Stimulated activated CD4-positive, alpha-beta T cell treated with anti-CD3 and anti-CD28 coated beads, Interleukin-12 subunit alpha, Interleukin-12 subunit beta, amount 100 ng/mL, for 48 hours (primary cell): ENCODE data around the gene TMEM106A.
"Not testable (repeated sequence)": the region's sequence is repeated elsewhere in the genome, so short reads cannot be mapped to it uniquely, and the experiment has no call there.

Source experiments
- DNase-seq, 3 donors: peaks; one replicate each; pipeline ENCODE4 v3.0.0-alpha.2; 2020; ENCODE audit warnings: low read depth in 2 of 3, low spot score in 1 of 3

Gene TMEM106A

DNA sequence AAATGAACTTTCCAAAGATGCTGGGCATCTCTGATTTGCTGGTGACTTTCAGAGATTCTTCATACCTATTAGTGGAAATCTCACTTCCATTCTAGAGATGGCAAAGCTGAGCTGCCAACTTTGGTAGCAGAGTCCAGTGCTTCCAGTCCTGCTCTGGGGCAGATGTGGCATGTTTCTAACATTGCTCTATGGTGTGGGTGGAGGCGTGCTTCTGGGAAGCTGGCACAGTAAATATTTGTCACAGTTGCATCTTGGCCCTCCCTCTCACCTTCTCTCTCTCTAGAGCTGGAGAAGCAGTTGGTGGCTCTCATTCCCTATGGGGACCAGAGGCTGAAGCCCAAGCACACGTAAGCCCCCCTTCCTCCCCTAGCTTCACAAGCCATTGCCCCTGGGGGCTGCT lies 1.9 kb downstream of the TMEM106A start:
- no peak for DNase-seq

DNA sequence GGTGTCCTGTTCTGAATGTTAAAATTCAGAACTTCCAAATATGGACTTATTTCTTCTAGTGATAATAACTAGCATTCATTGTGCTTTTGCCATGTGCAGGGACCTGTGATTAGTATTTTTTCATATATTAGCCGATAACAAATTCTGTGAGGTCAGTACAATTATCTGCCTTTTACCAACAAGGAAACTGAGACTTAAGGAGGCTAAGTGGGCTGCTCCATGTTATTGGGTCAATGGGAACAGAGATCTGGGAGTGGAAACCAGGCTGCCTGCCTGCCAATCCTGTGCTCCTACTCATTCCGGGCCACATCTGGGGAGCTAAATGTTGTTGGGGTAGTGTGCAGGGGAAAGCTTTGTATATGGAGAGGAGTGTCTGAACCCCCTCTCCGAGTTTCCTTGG lies 3.7 kb downstream of the TMEM106A start:
- DNase-seq = no peak

DNA sequence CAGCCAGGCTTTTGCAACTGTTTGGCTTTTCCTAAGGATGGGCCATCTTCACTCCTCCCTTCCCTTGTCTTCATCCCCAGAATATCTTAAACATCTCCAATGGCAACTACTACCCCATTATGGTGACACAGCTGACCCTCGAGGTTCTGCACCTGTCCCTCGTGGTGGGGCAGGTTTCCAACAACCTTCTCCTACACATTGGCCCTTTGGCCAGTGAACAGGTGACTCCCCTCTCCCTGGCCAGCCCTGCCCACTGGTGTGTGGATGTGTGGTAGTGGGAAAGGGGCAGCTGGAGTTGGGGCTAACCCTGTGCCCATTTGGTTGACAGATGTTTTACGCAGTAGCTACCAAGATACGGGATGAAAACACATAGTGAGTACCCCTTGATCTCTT lies 4.7 kb downstream of the TMEM106A start:
- DNase-seq = no peak

DNA sequence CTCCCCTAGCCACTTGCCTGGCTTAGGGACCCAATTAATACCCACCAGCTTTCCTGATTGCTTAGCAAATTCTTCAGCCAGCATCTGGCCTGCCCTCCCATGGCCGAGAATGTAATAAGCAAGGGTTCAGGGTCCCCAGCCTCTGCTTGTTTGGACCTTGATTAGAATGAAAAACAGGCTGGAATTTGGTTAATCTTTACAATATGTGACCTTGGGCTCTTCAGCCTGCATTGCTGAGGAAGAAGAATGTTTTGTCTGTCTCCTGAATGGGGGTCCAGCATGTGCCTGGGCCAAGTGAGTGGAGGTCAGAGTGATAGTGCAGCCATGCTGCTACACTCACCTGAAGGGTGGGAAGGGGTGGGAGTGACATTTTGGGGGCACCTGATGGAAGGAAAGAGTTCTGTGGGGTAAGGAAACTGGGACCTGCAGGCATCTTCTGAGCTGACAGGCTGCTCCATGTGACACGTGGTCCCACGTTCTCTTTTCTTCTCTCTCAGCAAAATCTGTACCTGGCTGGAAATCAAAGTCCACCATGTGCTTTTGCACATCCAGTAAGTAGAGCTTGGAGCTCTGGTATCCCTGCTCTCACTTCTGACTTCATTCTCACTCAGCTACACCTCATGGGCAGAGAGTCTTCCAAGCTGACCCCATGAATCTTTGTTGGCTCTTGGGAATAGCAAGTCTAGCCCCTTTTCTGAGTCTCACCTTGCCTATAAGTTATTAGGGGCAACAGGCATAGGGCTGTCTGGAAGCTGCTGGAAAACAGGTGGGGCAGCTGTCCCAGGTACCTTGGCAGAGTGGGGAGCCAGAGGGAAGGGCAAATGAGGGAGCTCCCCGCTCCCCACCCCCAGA lies 5.3 kb downstream of the TMEM106A start:
- DNase-seq = no peak

DNA sequence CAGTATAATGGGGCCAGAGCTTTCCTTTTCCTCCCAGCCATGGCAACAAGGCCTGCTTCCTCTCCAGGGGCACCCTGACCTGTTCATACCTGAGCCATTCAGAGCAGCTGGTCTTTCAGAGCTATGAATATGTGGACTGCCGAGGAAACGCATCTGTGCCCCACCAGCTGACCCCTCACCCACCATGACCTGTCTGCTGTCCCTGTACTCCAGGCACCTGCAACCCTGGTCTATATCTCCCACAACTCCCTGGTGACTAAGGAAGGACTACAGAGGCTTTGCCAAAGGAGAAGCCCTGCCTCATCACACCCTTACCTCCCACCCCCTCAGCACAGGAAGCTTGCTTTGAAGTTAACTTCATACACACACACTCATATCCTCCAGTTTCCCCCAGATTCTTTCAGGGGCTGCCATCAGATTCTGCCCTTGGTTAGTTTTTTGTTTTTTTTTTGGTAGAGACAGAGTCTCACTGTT lies 6.0 kb downstream of the TMEM106A start:
- no peak for DNase-seq

DNA sequence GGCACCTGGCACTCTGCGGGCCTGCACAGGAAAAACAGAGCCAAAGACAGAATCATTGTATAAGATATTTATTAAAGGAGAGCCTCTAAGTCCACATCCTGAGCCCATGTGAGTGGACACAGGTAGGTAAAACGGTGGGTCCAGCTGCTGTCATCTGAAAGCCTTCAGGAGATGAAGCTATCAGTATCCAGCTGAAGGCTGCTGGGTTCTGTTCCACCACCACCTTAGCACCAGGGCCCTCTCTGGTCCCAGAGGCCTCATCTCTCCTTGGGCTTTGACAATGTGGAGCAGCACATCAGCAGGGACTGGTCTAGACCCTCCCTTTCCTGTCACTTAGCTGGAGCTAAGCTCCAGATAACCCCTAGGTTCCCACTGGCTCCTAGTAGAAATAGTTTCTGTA lies 7.3 kb downstream of the TMEM106A start:
- no peak for DNase-seq

DNA sequence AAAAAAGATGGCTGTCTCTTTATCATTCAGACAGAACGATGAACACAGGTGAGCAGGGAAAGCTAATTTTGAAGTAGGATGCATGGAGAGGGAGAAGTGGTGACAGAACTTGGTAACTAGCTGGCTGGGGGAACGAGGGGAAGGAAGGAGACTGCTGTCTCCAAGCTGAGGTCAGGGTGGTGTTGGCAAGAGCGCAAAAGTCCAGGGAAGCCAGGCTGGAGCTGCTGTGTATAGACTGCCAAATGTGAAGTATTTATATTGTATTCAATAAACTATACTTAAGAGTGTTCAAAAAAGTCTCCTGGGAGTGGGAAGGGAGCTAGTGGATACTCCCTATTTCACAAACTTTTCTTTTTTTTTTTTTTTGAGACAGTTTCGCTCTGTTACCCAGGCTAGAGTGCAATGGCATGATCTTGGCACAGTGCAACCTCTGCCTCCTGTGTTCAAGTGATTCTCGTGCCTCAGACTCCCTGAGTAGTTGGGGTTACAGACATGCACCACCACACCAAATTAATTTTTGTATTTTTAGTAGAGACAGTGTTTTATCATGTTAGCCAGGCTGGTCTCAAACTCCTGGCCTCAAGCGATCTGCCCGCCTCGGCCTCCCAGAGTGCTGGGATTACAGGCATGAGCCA lies 8.2 kb downstream of the TMEM106A start:
- DNase-seq = no peak

DNA sequence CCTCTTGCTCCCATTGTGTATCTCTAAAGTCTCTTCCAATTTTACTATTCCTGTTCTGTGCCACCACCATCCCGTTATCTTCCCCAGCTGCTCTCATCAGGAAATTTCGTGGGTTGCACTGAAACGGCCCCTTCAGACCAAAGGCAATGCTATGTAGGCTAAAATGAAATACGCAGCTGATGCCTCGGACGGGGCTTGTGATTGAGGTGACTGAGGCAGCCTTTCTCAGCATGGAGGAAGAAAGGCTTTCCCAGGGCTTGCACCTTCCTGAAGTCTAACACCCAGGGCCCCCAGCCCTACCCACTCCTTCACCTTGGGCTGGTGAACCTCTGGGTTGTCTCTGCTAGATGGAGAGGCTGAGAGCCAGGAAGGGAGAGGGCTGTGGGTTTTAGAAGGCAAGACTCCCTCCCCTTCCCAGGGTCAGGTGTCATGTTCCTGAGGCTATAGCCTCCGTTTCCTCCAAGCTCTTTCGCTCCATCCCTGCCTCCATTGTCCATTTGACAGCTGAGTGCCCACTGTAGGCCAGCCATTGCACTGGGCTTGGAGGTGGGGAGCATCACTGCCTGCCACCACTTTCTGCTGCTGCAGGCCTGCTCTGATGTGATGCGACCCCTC lies 8.9 kb downstream of the TMEM106A start:
- no peak for DNase-seq

DNA sequence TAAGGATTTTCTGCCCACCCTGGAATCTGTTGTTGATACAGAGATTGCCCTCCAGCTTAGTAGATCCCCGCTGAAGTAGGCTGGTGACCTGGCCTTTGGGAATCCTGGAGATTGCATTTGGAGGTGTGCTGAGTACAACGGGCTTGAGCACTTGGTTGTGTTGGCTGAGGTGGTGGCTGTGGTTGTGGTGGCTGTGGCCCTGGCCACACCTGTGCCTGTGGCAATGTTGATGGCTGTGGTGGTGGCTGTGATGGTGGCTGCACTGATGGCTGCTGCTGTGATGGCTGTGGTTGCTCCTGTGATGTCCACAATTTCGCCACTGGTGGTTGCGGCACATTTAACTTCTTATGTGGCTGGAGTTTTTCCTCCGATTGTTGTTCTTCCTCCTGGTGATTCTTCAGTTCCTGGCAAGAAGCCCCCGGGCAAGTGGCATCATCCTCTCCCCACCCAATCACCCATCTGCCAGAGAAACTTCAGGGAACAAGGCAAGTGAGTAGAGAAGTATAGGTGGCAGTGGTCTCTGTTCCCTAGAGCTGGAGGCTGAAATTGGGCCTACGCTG lies 12.6 kb downstream of the TMEM106A start:
- no peak for DNase-seq

DNA sequence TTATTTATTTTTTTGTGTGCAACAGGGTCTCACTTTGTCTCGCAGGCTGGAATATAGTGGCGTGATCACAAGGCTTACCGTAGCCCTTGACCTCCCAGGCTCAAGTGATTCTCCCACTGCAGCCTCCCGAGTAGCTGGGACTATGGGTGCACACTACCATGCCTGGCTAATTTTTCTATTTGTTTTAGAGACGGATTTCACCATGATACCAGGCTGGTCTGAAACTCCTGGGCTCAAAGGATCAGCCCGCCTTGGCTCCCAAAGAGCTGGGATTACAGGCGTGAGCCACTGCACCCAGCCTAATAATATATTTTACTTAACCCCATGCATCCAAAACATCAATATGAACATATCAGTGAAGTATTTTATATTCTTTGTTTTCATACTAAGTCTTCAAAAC lies 14.7 kb downstream of the TMEM106A start:
- DNase-seq = no peak

DNA sequence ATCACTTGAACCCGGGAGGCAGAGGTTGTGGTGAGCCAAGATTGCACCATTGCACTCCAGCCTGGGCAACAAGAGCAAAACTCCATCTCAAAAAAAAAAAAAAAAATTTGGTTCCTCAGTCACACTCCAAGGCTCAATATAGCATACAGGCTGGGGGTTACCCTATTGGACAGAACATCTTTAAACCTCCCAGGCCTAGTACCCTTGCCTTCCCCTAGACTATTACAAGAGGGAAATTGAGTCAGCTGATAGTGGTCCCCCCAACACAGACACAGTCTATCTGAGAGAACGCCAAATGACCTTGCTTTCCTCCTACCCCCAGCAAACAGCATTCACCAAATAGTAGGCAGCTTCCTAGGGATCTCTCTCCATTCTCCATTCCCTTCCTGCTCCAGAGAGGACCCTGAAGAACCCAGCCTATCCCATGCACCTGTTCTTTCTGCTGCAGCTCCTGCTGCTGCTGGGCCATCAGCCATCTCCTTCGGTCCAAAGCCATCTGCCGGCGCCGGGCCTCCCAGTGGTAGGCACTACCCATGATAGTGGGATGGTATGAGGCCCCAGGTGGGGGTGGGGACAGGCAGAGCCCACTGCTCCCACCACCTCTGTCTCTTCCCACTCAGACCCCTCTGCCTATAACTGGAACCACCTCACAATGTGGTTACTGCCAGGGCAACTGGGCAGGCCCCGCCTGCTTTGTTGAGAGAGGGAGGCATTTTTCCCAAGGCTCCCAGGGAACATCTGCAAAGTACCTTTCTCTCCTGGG lies 16.5 kb downstream of the TMEM106A start, which contains the start of gene CCDC200:
Gene CCDC200 (minus strand): TSS at position 604 of the 763 bp plus-strand sequence. CDS start 69 bp downstream, at position 535.
- DNase-seq = not testable (repeated sequence)

DNA sequence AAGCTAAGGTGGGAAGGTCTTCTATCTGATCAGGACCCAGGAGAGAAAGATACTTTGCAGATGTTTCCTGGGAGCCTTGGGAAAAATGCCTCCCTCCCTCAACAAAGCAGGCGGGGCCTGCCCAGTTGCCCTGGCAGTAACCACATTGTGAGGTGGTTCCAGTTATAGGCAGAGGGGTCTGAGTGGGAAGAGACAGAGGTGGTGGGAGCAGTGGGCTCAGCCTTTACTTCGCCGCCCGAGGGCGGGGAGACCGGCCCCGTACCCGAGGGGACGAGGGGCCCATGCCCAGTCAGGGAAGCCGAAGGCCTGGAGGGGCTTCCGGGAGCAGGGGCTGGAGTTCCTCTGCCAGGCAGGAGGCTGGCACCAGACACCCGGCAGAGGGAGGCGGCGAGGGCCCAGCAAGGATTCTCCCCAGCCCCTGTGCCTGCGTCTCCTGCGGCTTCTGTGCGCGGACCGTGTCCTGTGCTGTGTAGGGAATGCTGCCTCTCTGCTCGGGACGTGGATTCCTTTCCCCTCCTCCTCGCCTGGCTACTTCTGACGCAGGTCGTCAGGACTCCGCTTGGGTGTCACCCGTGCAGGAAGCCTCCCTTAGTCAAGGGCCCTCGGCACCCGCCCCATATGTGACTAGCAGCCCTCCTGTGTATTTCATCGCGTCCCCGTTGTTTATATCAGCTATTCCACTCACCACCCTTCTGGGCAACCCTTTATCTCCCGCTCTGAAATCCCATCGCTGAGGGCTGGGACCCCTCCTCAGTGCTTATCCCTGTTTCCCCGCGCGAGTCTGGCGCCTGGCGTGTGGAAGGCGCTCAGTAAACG lies 19.7 kb downstream of the TMEM106A start:
- DNase-seq = not testable (repeated sequence)

DNA sequence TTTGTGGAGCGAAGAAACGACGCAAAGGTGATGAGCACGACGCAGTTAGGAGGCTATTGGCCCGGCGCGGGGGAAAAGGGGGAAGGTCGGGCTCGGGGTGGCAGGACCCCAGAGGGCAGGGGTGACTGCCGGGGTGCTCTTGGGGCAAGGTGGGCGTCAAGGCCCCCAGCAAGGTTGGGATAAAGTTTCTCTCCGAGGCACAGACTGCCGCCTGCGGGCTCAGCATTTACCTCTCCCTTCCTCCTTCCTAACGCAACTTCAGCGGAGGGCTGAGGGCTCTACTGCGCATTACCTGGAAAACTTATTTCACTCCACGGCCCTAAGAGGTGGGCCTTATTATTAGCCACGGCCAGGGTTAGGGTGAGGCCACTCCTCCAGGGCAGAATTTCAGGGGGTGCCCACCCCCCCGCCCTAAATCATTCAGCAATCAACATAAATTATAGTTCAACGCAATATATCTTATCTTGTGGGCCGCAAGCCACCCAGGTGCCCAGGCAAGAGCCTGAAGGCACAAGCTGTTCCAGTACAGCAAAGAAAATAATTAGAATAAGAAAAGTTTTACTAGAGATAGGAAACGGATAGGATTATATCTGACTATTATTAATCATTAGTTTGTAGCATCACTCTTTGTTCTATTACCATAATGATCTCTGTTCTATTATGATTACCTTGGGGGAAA lies 20.5 kb downstream of the TMEM106A start:
- not testable (repeated sequence) for DNase-seq

DNA sequence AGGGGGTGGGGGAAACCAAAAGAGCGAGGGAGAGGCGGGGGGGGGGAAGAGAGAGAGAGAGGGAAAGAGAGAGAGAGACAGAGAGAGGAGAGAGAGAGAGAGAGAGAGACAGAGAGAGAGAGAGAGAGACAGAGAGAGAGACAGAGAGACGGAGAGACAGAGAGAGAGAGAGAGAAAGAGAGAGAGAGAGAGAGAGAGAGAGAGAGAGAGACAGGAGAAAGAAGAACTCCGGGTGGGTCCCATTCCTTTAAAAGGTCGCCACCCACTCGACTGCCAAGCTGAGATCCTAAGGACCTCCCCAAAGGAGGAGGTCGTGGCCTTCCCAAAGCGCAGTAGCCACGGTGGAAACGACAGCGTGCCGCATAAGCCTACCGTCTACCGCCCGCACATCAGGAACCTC lies 21.6 kb downstream of the TMEM106A start:
- DNase-seq = not testable (repeated sequence)

DNA sequence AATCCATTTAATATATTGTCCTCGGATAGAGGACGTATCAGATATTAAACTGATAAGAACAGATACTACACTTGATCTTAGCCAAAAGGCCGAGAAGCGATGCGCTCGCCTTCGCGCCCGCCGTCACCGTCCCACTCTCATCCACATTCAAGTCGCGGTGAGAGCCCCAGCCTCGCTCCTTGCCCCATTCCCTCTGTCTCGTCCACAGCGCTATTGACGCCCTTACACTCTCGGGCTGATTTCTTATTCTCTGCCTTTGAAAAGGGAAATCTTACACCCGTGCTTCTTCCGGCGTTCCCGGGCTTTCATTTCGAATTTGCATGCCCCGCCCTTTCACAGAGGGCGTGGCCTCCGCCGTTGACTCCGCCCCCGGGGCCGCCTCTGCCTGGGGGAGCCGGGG lies 22.2 kb downstream of the TMEM106A start, which contains the start of gene RNU2-1:
Gene RNU2-1 (minus strand): TSS at position 101 of the 400 bp plus-strand sequence.
- not testable (repeated sequence) for DNase-seq

DNA sequence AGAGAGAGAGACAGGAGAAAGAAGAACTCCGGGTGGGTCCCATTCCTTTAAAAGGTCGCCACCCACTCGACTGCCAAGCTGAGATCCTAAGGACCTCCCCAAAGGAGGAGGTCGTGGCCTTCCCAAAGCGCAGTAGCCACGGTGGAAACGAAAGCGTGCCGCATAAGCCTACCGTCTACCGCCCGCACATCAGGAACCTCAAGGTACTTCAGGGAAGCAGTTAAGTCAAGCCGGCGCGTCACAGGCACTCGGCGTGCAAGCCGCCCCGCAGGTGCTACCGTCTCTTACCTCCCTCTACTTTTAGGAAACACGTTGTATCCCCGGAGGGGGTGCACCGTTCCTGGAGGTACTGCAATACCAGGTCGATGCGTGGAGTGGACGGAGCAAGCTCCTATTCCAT lies 27.9 kb downstream of the TMEM106A start:
- not testable (repeated sequence) for DNase-seq

DNA sequence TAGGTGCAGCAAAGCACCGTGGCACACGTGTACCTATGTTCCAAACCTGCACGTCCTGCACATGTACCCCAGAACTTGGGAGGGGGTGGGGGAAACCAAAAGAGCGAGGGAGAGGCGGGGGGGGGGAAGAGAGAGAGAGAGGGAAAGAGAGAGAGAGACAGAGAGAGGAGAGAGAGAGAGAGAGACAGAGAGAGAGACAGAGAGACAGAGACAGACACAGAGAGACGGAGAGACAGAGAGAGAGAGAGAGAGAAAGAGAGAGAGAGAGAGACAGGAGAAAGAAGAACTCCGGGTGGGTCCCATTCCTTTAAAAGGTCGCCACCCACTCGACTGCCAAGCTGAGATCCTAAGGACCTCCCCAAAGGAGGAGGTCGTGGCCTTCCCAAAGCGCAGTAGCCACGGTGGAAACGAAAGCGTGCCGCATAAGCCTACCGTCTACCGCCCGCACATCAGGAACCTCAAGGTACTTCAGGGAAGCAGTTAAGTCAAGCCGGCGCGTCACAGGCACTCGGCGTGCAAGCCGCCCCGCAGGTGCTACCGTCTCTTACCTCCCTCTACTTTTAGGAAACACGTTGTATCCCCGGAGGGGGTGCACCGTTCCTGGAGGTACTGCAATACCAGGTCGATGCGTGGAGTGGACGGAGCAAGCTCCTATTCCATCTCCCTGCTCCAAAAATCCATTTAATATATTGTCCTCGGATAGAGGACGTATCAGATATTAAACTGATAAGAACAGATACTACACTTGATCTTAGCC lies 29.1 kb downstream of the TMEM106A start:
- not testable (repeated sequence) for DNase-seq

DNA sequence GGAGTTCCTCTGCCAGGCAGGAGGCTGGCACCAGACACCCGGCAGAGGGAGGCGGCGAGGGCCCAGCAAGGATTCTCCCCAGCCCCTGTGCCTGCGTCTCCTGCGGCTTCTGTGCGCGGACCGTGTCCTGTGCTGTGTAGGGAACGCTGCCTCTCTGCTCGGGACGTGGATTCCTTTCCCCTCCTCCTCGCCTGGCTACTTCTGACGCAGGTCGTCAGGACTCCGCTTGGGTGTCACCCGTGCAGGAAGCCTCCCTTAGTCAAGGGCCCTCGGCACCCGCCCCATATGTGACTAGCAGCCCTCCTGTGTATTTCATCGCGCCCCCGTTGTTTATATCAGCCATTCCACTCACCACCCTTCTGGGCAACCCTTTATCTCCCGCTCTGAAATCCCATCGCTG lies 34.8 kb downstream of the TMEM106A start:
- DNase-seq = not testable (repeated sequence)
